SK-N-SH treated with all-trans-retinoic acid at 6 μM for 48 hours (cell line): ENCODE measurements around the gene CTNNBL1.

ENCODE experiments used
- ARNTL ChIP-seq: fragments of 450-650 bp; formaldehyde crosslinking; IDR thresholded peaks from 2 replicates; pipeline ENCODE4 v1.5.0; 2020; ENCODE audit warnings: low read depth, mild to moderate bottlenecking, moderate library complexity, borderline replicate concordance
- CREB5 ChIP-seq: fragments of 250-450 bp; sonication (Bioruptor Pico); IDR thresholded peaks from 2 replicates; pipeline ENCODE4 v1.5.1; 2020; ENCODE audit warnings: low read depth, mild to moderate bottlenecking, moderate library complexity
- CSDC2 ChIP-seq: fragments of 250-450 bp; sonication (Bioruptor Pico); IDR thresholded peaks from 2 replicates; pipeline ENCODE4 v1.5.0; 2020; ENCODE audit warnings: mild to moderate bottlenecking, moderate library complexity
- RARB ChIP-seq: fragments of 250-450 bp; sonication (Bioruptor Pico); IDR thresholded peaks from 2 replicates; pipeline ENCODE4 v1.8.0; 2021; ENCODE audit warnings: mild to moderate bottlenecking, moderate library complexity
- SNAI2 ChIP-seq: fragments of 250-450 bp; sonication (Bioruptor Pico); IDR thresholded peaks from 2 replicates; pipeline ENCODE4 v1.5.0; 2020; ENCODE audit warnings: mild to moderate bottlenecking, moderate library complexity
- ZNF565 ChIP-seq: fragments of 450-650 bp; formaldehyde crosslinking; conservative IDR thresholded peaks from 2 replicates; pipeline ENCODE4 v1.5.0; 2020; ENCODE audit warnings: low read depth, mild to moderate bottlenecking, moderate library complexity
- ZNF70 ChIP-seq: fragments of 450-650 bp; formaldehyde crosslinking; IDR thresholded peaks from 2 replicates; pipeline ENCODE4 v1.5.0; 2020; ENCODE audit warnings: mild to moderate bottlenecking, moderate library complexity
- TF ChIP-seq, protein P1 (sequence below): fragments of 250-450 bp; sonication (Bioruptor Pico); IDR thresholded peaks from 2 replicates; pipeline ENCODE4 v1.8.0; 2020; ENCODE audit warnings: mild to moderate bottlenecking, moderate library complexity, borderline replicate concordance

GRCh38 chr20:37749218-37749617 lies 55.4 kb downstream of the CTNNBL1 start:
- TF ChIP-seq ZNF565 (CRISPR knock-in tag) (no peak), ARNTL (CRISPR knock-in tag) (no peak), SNAI2 (CRISPR knock-in tag) (no peak), CSDC2 (CRISPR knock-in tag) (no peak), CREB5 (CRISPR knock-in tag) (no peak), ZNF70 (CRISPR knock-in tag) (no peak), RARB (CRISPR knock-in tag) (no peak)
- TF ChIP-seq, protein P1, sequence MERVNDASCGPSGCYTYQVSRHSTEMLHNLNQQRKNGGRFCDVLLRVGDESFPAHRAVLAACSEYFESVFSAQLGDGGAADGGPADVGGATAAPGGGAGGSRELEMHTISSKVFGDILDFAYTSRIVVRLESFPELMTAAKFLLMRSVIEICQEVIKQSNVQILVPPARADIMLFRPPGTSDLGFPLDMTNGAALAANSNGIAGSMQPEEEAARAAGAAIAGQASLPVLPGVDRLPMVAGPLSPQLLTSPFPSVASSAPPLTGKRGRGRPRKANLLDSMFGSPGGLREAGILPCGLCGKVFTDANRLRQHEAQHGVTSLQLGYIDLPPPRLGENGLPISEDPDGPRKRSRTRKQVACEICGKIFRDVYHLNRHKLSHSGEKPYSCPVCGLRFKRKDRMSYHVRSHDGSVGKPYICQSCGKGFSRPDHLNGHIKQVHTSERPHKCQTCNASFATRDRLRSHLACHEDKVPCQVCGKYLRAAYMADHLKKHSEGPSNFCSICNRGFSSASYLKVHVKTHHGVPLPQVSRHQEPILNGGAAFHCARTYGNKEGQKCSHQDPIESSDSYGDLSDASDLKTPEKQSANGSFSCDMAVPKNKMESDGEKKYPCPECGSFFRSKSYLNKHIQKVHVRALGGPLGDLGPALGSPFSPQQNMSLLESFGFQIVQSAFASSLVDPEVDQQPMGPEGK = no peak
